Chondrocyte (in vitro differentiated cells): ENCODE data around the gene TBXAS1. TPM values are rescaled to one million over a fixed set of nuclear protein-coding genes. Genes with fewer than 3 reads are reported as not detected.

Experiments
- DNase-seq: peaks from one replicate; pipeline ENCODE4 v3.0.0; 2021; ENCODE audit warnings: mixed read lengths, low spot score
- H3K27ac Mint-ChIP-seq: one replicate; pipeline ENCODE4 v1.8.0; 2021; ENCODE audit warnings: mild to moderate bottlenecking, moderate library complexity, mixed read lengths; ENCODE audit not compliant: unreplicated experiment
- H3K27me3 Mint-ChIP-seq: 2 replicates; pipeline ENCODE4 v1.8.0; 2021; ENCODE audit warnings: low read depth, mixed read lengths
- H3K36me3 Mint-ChIP-seq: 2 replicates; pipeline ENCODE4 v1.8.0; 2021; ENCODE audit warnings: low read depth, mixed read lengths
- H3K4me1 Mint-ChIP-seq: 2 replicates; pipeline ENCODE4 v1.8.0; 2021; ENCODE audit warnings: low read depth, mild to moderate bottlenecking, mixed read lengths
- H3K4me3 Mint-ChIP-seq: one replicate; pipeline ENCODE4 v1.8.0; 2021; ENCODE audit warnings: mild to moderate bottlenecking, moderate library complexity, mixed read lengths; ENCODE audit not compliant: unreplicated experiment
- H3K9me3 Mint-ChIP-seq: 2 replicates; pipeline ENCODE4 v1.8.0; 2021; ENCODE audit warnings: low read depth, mixed read lengths
- total RNA-seq: library from RNA; stranded (reverse); gene quantifications from 3 replicates; pipeline ENCODE4 v1.2.1, GENCODE V29; 2021
- TF ChIP-seq, protein P1 (sequence below): fragments of 200-600 bp; sonication (generic); IDR thresholded peaks from 2 replicates; pipeline ENCODE4 v1.5.0; 2021; ENCODE audit warnings: antibody characterized with exemption, mild to moderate bottlenecking, moderate library complexity

TBXAS1 gene
- total RNA-seq, 1 donor from 2014 or later, result 2.4 TPM

DNA sequence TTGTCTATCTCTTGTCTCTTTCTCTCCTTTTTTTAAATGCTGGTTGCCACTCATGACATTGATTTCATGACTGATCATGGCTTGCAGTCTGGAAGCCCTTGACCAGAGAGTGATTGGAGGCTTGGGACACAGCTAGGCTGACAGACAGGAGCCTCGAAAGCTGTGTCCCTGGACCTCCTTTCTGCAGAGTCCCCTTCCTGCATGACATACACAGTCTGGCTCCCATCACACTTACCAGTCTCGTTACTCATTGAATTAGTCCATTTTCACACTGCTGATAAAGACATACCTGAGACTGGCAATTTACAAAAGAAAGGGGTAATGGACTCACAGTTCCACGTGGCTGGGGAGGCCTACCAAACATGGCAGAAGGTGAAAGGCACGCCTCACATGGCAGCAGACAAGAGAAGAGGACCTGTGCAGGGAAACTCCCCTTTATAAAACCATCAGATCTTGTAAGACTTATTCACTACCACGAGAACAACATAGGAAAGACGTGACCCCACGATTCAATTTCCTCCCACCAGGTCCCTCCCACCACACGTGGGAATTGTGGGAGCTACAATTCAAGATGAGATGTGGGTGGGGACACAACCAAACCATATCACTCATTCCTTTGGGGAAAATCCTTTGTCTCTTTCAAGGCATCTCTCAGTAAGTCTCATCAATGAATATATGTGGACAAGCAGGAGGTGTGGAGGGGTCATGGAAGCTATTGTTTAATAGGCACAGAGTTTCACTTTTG, 102.3 kb downstream of the TBXAS1 start:
- TF ChIP-seq, protein P1, sequence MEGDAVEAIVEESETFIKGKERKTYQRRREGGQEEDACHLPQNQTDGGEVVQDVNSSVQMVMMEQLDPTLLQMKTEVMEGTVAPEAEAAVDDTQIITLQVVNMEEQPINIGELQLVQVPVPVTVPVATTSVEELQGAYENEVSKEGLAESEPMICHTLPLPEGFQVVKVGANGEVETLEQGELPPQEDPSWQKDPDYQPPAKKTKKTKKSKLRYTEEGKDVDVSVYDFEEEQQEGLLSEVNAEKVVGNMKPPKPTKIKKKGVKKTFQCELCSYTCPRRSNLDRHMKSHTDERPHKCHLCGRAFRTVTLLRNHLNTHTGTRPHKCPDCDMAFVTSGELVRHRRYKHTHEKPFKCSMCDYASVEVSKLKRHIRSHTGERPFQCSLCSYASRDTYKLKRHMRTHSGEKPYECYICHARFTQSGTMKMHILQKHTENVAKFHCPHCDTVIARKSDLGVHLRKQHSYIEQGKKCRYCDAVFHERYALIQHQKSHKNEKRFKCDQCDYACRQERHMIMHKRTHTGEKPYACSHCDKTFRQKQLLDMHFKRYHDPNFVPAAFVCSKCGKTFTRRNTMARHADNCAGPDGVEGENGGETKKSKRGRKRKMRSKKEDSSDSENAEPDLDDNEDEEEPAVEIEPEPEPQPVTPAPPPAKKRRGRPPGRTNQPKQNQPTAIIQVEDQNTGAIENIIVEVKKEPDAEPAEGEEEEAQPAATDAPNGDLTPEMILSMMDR, result no peak
- H3K27me3 Mint-ChIP-seq, result no peaks in the 10 kb centered on the region
- no peak for DNase-seq
- H3K4me3 Mint-ChIP-seq, result no peak overlapping the region
- no peaks in the 10 kb centered on the region for H3K4me1 Mint-ChIP-seq
- H3K9me3 Mint-ChIP-seq, result no peaks in the 10 kb centered on the region
- H3K27ac Mint-ChIP-seq, result no peak overlapping the region
- H3K36me3 Mint-ChIP-seq, result peaks cover 1% of the 10 kb centered on the region

- Mint-ChIP-seq H3K27ac (no peak overlapping the region), H3K36me3 (peaks cover 1% of the 10 kb centered on the region), H3K4me3 (no peak overlapping the region), H3K9me3 (no peaks in the 10 kb centered on the region), H3K27me3 (no peaks in the 10 kb centered on the region), H3K4me1 (peaks cover 11% of the 10 kb centered on the region)
- TF ChIP-seq, protein P1, result no peak
- DNase-seq, result no peak
These were observed 103.5 kb downstream of the TBXAS1 start for GRCh38 chr7:139932531-139932930.

DNA sequence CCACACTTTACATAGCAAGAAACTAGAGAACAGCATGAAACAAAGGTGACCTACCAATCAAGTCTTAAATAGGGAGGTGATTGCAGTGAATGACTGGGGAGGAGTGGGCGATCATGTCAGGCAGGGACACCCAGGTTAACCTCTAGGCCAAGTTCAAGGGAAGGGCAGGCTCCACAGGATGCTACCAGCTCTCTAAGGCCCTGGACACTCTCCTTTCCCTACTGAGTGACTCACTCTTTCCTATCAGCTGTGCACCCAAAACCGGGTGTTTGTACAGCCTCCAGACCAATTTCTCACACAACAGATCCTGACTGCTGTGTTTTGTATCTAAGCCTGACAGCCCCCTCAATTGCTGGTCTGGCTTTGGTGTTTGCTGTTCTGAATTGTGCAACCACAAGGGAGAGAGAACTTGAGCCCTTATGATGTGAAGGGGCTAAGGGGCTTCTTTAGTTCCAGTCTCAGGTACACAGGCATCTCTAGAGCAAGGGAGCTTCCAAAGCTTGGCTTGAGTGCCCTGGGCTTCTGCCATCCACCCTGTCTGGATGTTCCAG, 107.8 kb downstream of the TBXAS1 start:
- H3K27me3 Mint-ChIP-seq, result no peaks in the 10 kb centered on the region
- no peak overlapping the region for H3K27ac Mint-ChIP-seq
- peaks cover 12% of the 10 kb centered on the region for H3K4me1 Mint-ChIP-seq
- H3K4me3 Mint-ChIP-seq, result no peak overlapping the region
- H3K36me3 Mint-ChIP-seq, result peaks cover 1% of the 10 kb centered on the region
- TF ChIP-seq, protein P1, result no peak
- no peaks in the 10 kb centered on the region for H3K9me3 Mint-ChIP-seq
- DNase-seq, result no peak

GRCh38 chr7:139937715-139938114, 108.7 kb downstream of the TBXAS1 start:
- peaks cover 17% of the 10 kb centered on the region for H3K4me1 Mint-ChIP-seq
- peaks cover 1% of the 10 kb centered on the region for H3K36me3 Mint-ChIP-seq
- H3K27me3 Mint-ChIP-seq, result no peaks in the 10 kb centered on the region
- H3K27ac Mint-ChIP-seq, result no peak overlapping the region
- TF ChIP-seq, protein P1, result no peak
- DNase-seq, result no peak
- no peak overlapping the region for H3K4me3 Mint-ChIP-seq
- no peaks in the 10 kb centered on the region for H3K9me3 Mint-ChIP-seq

DNA sequence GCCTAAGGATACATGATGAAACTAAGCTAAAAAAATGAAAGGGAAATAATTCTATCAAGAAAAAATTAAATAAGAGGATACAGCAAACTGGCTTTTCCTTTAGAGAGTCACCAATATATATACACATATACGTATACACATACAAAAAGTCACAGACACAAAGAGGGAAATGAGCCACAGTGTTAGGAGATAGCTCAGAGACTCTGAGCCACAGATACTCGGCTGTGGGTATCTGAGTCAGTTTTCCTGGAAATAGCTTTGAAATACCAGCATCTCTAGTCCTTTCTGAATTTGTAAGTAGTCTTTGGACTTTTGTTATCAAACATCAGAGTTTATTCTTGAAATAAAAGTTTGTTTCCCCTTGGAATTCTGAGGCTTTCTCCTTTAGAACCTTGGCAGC, 111.8 kb downstream of the TBXAS1 start:
- H3K27ac Mint-ChIP-seq, result no peak overlapping the region
- peaks cover 4% of the 10 kb centered on the region for H3K36me3 Mint-ChIP-seq
- no peak for DNase-seq
- H3K27me3 Mint-ChIP-seq, result peaks cover 10% of the 10 kb centered on the region
- no peak overlapping the region for H3K4me3 Mint-ChIP-seq
- peaks cover 22% of the 10 kb centered on the region for H3K4me1 Mint-ChIP-seq
- TF ChIP-seq, protein P1, result no peak
- H3K9me3 Mint-ChIP-seq, result peaks cover 9% of the 10 kb centered on the region
